Measurements from ENCODE around the gene MAN1A1.

GRCh38 chr6:119162134-119162775, 187.3 kb downstream of the MAN1A1 start:
- TF ChIP-seq CTCF (conservative IDR thresholded peaks at IDR 0.05 in 1 of 2, IDR thresholded peaks at IDR 0.05 in 1 of 2; ENCODE audit: extremely low read depth in 1 of 2, insufficient read depth in 1 of 2, low read depth in 1 of 2, low read length in 2 of 2): no peak
- TF ChIP-seq EZH2 (IDR thresholded peaks at IDR 0.05; ENCODE audit: borderline replicate concordance, low read length): no peak

Data from mammary epithelial cell (primary cell).